Endodermal cell (in vitro differentiated cells): ENCODE results near the gene TCTN2. TPM values are rescaled to one million over a fixed set of nuclear protein-coding genes. Genes with fewer than 3 reads are reported as not detected.

Experiments
- DNase-seq: peaks from one replicate; pipeline ENCODE4 v3.0.0-alpha.2; 2017
- H3K27ac ChIP-seq: 2 replicates; pipeline ENCODE4 v1.5.1; 2013; ENCODE audit warnings: mild to moderate bottlenecking, low read depth, low read length, moderate library complexity
- H3K27me3 ChIP-seq: 2 replicates; pipeline ENCODE4 v1.6.1; 2013; ENCODE audit warnings: mild to moderate bottlenecking, low read length, moderate library complexity; ENCODE audit not compliant: insufficient read depth, control insufficient read depth, poor library complexity, severe bottlenecking
- H3K36me3 ChIP-seq: 2 replicates; pipeline ENCODE4 v1.7.0; 2013; ENCODE audit warnings: mild to moderate bottlenecking, low read length, moderate library complexity; ENCODE audit not compliant: control insufficient read depth, insufficient read depth
- H3K4me1 ChIP-seq: one replicate; pipeline ENCODE4 v1.7.0; 2013; ENCODE audit warnings: low read length; ENCODE audit not compliant: control insufficient read depth, insufficient read depth
- H3K4me3 ChIP-seq: 2 replicates; pipeline ENCODE4 v1.5.1; 2013; ENCODE audit warnings: mild to moderate bottlenecking, low read length, moderate library complexity
- H3K9ac ChIP-seq: 2 replicates; pipeline ENCODE4 v1.6.1; 2013; ENCODE audit warnings: mild to moderate bottlenecking, low read length, moderate library complexity; ENCODE audit not compliant: poor library complexity, severe bottlenecking; ENCODE audit errors: extremely low read depth
- H3K9me3 ChIP-seq: 2 replicates; pipeline ENCODE4 v1.6.1; 2013; ENCODE audit warnings: mild to moderate bottlenecking, low read length, moderate library complexity; ENCODE audit not compliant: control insufficient read depth
- H3K27ac Mint-ChIP-seq: 2 replicates; pipeline ENCODE4 v1.8.0; 2020; ENCODE audit warnings: mixed read lengths
- H3K27me3 Mint-ChIP-seq: 2 replicates; pipeline ENCODE4 v1.8.0; 2021; ENCODE audit warnings: mild to moderate bottlenecking, mixed read lengths; ENCODE audit not compliant: insufficient read depth
- H3K36me3 Mint-ChIP-seq: 2 replicates; pipeline ENCODE4 v1.8.0; 2020; ENCODE audit warnings: low read depth, mixed read lengths
- H3K4me1 Mint-ChIP-seq: 2 replicates; pipeline ENCODE4 v1.8.0; 2020; ENCODE audit warnings: mixed read lengths
- H3K4me3 Mint-ChIP-seq: 2 replicates; pipeline ENCODE4 v1.8.0; 2020; ENCODE audit warnings: mild to moderate bottlenecking, moderate library complexity, mixed read lengths
- H3K9me3 Mint-ChIP-seq: 2 replicates; pipeline ENCODE4 v1.8.0; 2020; ENCODE audit warnings: mild to moderate bottlenecking, mixed read lengths
- WGBS, 2 experiments: methylation state at CpG; one replicate each; pipeline versions ENCODE4 v1.1.5 to v1.1.7; 2013; ENCODE audit warnings: missing lambda C conversion rate in 2 of 2, mixed read lengths in 1 of 2; ENCODE audit not compliant: insufficient coverage in 1 of 2, insufficient read length in 1 of 2; 5-methylcytosine and 5-hydroxymethylcytosine counted together
- total RNA-seq, 2 donors: library from RNA; stranded (reverse); fragmentation: NEBNext Ultra II Directional in 1 of 2; extraction: Animal tissue kit (Norgen Biotek cat#: 25700) in 1 of 2; gene quantifications; 2 replicates in 1 of 2; 3 replicates in 1 of 2; pipeline ENCODE4 v1.2.1, GENCODE V29; 2021
- TF ChIP-seq, protein P1 (sequence below): fragments of 200-600 bp; sonication (generic); conservative IDR thresholded peaks from 2 replicates; pipeline ENCODE4 v1.5.0; 2021; ENCODE audit warnings: antibody characterized with exemption, mild to moderate bottlenecking

The TCTN2 gene
- total RNA-seq, 2 donors from 2014 or later = 19.2 to 25.6 TPM

DNA sequence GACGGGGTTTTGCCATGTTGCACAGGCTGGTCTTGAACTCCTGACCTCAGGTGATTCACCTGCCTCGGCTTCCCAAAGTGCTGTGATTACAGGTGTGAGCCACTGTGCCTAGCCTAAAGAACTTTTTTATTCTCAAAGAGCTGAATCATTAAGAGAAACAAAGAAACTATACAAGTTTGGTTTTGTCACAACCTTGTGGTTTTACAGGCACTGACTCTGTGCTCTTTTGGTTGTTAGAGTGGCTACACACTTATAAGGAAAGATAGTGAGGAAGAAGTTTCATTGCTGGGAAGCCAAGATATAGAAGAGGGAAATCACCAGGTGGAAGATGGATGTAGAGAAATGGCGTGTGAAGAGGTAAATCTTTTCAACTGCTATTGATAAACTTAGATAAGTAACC lies 81.1 kb downstream of the TCTN2 start:
- no peak for DNase-seq
- Histone ChIP-seq H3K4me3 (no peak overlapping the region), H3K4me1 (no peaks in the 10 kb centered on the region), H3K9me3 (no peaks in the 10 kb centered on the region), H3K27ac (no peak overlapping the region), H3K36me3 (peaks cover 76% of the 10 kb centered on the region), H3K9ac (no peak overlapping the region), H3K27me3 (no peaks in the 10 kb centered on the region)
- Mint-ChIP-seq H3K9me3 (no peaks in the 10 kb centered on the region), H3K4me3 (no peak overlapping the region), H3K27ac (no peak overlapping the region), H3K4me1 (no peaks in the 10 kb centered on the region), H3K27me3 (no peaks in the 10 kb centered on the region), H3K36me3 (peaks cover 73% of the 10 kb centered on the region)
- 97 to 100% methylated on average over 2 of the region's 3 CpGs for WGBS, 2 experiments
- TF ChIP-seq, protein P1, sequence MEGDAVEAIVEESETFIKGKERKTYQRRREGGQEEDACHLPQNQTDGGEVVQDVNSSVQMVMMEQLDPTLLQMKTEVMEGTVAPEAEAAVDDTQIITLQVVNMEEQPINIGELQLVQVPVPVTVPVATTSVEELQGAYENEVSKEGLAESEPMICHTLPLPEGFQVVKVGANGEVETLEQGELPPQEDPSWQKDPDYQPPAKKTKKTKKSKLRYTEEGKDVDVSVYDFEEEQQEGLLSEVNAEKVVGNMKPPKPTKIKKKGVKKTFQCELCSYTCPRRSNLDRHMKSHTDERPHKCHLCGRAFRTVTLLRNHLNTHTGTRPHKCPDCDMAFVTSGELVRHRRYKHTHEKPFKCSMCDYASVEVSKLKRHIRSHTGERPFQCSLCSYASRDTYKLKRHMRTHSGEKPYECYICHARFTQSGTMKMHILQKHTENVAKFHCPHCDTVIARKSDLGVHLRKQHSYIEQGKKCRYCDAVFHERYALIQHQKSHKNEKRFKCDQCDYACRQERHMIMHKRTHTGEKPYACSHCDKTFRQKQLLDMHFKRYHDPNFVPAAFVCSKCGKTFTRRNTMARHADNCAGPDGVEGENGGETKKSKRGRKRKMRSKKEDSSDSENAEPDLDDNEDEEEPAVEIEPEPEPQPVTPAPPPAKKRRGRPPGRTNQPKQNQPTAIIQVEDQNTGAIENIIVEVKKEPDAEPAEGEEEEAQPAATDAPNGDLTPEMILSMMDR = no peak

DNA sequence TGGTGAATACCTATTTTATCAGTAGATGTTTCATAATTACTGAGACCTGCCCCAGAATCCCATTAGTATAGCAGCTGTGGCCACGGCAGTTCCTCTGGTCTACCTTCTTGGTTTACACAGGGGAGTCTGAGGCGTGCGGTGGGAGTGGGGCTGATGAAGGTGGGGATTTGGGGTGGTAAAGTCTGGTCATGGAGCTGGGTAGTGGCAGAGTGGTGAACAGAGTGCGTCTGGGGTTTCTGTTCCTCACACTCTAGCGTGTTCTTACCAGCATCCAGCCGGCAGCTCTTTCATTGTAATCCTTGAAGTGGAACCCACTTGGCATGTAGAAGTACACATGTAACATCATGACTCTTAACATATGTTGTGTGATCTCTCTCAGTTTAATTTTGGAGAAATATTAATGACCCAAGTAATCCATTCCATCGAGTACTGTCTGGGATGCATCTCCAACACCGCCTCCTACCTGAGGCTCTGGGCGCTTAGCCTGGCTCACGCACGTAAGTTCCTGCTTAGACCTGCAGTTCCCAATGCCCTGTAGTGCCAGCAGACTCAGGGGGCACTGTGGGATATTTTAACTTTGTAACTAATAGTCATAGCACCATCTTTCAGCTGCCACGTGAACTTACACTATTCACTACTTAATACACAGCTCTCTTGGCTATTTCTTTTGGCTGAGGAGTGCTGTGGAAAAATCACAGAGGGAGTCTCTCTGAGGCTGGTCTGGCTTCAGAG lies 83.3 kb downstream of the TCTN2 start:
- DNase-seq = no peak
- 93 to 96% methylated on average over 10 to 12 of the region's 12 CpGs for whole genome bisulfite sequencing, 2 experiments
- H3K4me1 Mint-ChIP-seq = no peaks in the 10 kb centered on the region
- no peaks in the 10 kb centered on the region for H3K9me3 Mint-ChIP-seq
- TF ChIP-seq, protein P1 = no peak
- no peak overlapping the region for H3K4me3 Mint-ChIP-seq
- no peaks in the 10 kb centered on the region for H3K4me1 ChIP-seq
- H3K36me3 ChIP-seq = peaks cover 70% of the 10 kb centered on the region
- peak overlapping the region; percentile 68 for H3K27ac Mint-ChIP-seq
- H3K4me3 ChIP-seq = no peak overlapping the region
- peaks cover 68% of the 10 kb centered on the region for H3K36me3 Mint-ChIP-seq
- H3K27me3 ChIP-seq = no peaks in the 10 kb centered on the region
- no peaks in the 10 kb centered on the region for H3K27me3 Mint-ChIP-seq
- H3K9me3 ChIP-seq = no peaks in the 10 kb centered on the region
- H3K27ac ChIP-seq = no peak overlapping the region
- no peak overlapping the region for H3K9ac ChIP-seq

DNA sequence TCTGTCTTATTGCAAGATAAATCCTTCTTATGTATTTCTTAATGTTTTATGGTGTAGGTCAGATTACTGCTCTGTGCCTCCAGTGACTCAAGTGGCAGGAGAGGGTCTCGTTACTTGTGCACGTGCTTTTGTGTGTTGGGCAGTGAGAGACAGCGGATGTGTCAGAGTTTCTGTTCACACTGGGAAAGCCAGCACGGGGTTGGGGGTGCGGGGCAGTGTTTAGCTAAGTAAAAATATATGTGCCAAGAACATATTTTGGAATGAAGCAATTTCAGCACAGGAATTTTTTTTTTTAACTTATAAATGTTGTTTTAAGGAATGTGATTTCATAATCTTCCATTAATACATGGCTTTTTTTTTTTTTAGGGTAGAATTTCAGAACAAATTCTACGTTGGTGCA lies 86.6 kb downstream of the TCTN2 start:
- Histone ChIP-seq H3K27ac (no peak overlapping the region), H3K36me3 (peaks cover 43% of the 10 kb centered on the region), H3K4me1 (no peaks in the 10 kb centered on the region), H3K27me3 (no peaks in the 10 kb centered on the region), H3K4me3 (no peak overlapping the region), H3K9ac (no peak overlapping the region), H3K9me3 (no peaks in the 10 kb centered on the region)
- no peak overlapping the region for H3K4me3 Mint-ChIP-seq
- 95 to 96% methylated on average over 5 to 6 of the region's 6 CpGs for whole genome bisulfite sequencing, 2 experiments
- TF ChIP-seq, protein P1 = no peak
- no peaks in the 10 kb centered on the region for H3K9me3 Mint-ChIP-seq
- H3K4me1 Mint-ChIP-seq = peaks cover 11% of the 10 kb centered on the region
- no peak for DNase-seq
- H3K36me3 Mint-ChIP-seq = peaks cover 47% of the 10 kb centered on the region
- no peak overlapping the region for H3K27ac Mint-ChIP-seq
- peaks cover under 1% of the 10 kb centered on the region for H3K27me3 Mint-ChIP-seq

Other genes with a start within 250 kb of the TCTN2 start
- gene RILPL2, start 234.4 kb upstream of the TCTN2 start, total RNA-seq = 1 to 10 TPM; 2.6 TPM
- gene SNRNP35, start 213.0 kb upstream of the TCTN2 start, total RNA-seq = 10 to 100 TPM; 17.9 to 24.9 TPM
- 10 to 100 TPM; 19.0 to 25.2 TPM for gene RILPL1, start 137.4 kb upstream of the TCTN2 start, total RNA-seq
- 100 to 1,000 TPM; 205 to 217 TPM for gene TMED2, start 86.6 kb upstream of the TCTN2 start, total RNA-seq
- gene DDX55, start 69.0 kb upstream of the TCTN2 start, total RNA-seq = 10 to 100 TPM; 34.4 to 36.7 TPM
- 10 to 100 TPM; 42.0 to 45.8 TPM for gene EIF2B1, start 37.4 kb upstream of the TCTN2 start, total RNA-seq
- 10 to 100 TPM; 39.4 to 42.5 TPM for gene GTF2H3, start 37.3 kb upstream of the TCTN2 start, total RNA-seq
- gene ATP6V0A2, start 41.2 kb downstream of the TCTN2 start, total RNA-seq = 10 to 100 TPM; 86.3 to 91.1 TPM
- under 1 TPM; 0.09 to 0.64 TPM for gene DNAH10, start 91.2 kb downstream of the TCTN2 start, total RNA-seq